Muscle of arm (tissue), 12 donors: ENCODE measurements around the gene EGF. TPM values are rescaled to one million over a fixed set of nuclear protein-coding genes. Genes with fewer than 3 reads are reported as not detected.
"Not testable (repeated sequence)": the region's sequence is repeated elsewhere in the genome, so short reads cannot be mapped to it uniquely, and the experiment has no call there.

Source experiments
- DNase-seq: peaks from one replicate; pipeline ENCODE4 v3.0.0-alpha.2; 2013
- polyA plus RNA-seq, 12 donors: library from polyadenylated mRNA; unstranded; fragments of 120-200 nt; gene quantifications; one replicate each; pipeline ENCODE4 v1.2.1, GENCODE V29; 2013; ENCODE audit not compliant: insufficient read length in 12 of 12

The EGF gene
- polyA plus RNA-seq, 12 donors = 4.9 to 23.0 (median 10.0) TPM; not detected in 1

DNA sequence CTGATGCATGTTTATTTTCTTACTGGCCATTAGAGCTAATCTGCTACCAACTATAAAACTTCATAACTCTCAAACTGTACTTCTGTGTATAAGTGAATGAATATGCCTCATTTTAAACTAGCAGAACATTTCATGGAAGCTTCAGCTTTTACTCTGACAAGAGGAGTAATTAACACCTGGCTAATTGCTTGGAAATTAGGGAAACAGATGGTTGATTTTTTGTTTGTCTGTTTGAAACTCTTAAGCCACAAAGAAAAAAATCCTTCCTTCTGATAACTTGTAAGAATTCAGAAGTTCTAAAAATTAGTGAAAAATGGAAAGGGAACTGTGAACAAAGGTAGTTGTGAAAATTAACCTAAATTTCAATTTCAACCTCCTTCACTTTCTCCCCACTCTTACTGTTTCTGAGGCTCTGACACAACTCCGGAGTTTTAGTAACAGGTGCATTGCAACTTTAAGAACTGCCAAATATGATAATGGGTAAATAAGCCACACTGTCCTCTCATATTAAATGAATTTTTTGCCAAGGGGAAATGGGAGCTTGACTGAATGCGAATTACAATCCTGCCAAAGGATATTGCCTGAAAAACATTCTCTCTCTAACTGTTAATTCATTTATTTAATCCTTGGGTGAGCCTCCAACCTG, 1.0 kb downstream of the EGF start:
- no peak for DNase-seq

DNA sequence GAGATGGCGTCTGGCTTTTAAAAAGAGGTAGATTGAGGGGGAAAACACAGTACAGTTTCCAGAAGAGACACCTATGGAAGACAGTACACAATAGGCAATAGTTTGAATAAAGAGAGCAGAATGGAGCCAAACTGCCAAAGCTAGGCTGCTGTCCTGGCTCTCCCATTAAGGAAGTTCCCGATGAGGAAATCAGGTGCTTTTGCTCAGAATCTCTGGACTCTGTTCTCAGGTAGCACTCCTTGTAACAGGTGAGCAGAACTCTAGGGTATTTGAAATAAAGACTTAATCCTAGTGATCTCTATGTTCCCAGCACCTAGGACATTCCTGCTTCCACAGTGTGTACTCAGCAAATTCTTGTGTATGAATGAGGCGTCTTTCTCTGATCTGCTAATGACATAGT, 1.6 kb downstream of the EGF start:
- DNase-seq = no peak

DNA sequence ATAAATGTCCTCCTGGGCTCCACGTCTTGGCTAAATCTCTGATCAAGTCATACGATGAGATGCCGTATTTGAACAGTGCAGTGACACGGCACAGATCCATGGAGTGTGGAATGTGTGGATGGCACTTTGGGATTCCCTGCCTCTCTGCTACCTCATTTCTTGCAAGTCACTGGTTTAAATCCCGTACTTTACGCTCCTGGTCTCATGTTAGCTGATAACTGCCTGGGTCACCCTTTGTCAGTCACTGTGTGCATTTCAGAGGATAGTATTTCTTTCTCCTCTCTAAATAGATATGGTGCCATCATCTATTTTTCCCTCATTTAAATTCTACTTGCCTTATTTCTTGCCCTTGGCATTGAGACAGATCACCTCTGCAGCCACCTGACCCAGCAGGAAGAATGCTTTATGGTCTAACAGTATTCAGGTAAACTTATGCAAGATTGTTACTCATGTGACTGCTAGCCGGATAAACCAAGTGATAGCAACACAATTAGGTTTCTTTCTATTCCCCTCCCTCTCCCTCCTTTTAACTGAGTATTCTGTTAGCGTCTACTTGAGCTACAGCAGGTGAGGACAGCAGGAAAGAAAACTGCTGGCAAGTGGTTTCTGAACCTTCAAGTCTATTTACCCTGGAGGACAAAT, 2.8 kb downstream of the EGF start:
- no peak for DNase-seq

DNA sequence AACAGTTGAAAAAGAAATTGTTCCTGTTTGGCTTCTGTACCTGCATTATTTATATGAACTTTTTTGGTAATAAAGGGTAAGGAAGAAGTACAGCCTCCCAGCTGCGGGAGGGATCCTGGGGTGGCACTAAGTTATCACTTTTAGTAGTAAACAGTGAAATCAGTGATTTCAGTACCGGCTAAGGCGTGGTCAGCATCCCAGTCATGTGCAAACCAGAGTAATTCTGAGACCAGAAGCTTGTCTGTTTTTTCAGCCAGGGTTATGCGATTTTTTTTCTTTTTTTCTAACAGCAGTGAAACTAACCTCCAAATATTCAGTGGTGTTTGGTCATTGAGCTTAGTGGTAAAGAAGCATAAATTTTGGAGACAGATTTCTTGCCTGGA, 3.3 kb downstream of the EGF start:
- no peak for DNase-seq

DNA sequence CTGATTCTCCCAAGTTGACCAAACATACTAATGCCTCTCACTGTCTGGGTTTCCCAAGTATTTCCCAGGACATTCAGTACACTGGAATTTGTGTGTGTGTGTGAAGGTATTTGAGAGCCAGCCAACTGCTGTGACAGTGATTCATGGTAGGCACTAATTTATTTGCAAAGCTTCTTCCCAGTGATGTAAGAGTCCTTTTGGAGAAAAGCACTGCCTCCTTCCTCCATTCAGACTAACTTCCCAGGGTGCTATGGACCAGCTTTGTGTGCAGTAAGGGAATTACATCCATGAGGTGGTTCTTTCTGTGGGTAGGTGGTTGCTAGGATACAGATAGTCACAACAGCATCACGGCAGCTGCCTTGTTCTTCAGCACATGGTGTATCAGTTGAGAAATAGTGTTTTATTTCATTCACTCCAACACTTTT, 8.7 kb downstream of the EGF start:
- no peak for DNase-seq

DNA sequence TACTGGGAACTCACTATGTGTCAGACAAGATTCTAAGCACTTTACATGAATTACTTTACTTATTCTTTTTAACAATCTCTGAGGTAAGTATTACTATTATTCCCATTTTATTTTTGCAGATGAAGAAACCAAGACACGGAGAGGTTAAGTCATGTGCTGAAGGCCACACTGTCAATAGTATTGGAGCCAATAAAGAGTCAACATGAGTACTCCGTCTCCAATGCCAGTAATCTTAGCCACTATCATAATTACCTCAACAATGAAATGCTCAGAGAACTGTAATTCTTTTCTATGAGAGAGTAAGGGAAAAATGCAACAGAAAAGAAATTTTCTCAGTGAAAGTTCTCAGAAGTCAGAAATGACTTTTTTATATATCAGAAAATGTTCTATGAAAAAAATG, 12.7 kb downstream of the EGF start:
- no peak for DNase-seq

DNA sequence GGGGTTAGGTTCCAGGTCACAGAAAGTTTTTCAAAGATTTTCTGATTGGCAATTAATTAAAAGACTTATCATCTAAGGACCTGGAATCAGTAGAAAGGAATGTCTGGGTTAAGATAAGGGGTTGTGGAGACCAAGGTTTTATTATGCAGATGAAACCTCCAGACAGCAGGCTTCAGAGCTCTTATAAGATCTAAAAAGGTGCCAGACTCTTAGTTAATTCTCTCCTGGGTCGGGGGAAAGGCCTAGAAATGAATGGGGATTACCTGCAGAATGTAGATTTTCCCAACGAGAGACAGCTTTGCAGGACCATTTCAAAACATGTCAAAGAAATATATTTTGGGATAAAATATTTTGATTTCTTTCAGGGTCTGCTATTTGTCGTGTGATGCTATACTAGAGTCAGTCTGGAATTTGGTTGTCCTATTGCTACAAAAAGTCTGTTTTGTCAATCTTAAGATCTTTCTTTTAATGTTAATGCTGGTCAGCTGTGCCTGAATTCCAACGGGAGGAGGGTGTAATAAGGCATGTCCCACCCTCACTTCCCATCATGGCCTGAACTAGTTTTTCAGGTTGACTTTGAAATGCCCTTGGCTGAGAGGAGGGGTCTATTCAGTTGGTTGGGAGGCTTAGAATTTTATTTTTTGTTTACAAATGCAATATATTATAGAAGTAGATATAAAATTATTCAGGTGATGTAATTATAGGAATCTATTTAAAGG, 15.8 kb downstream of the EGF start:
- no peak for DNase-seq

DNA sequence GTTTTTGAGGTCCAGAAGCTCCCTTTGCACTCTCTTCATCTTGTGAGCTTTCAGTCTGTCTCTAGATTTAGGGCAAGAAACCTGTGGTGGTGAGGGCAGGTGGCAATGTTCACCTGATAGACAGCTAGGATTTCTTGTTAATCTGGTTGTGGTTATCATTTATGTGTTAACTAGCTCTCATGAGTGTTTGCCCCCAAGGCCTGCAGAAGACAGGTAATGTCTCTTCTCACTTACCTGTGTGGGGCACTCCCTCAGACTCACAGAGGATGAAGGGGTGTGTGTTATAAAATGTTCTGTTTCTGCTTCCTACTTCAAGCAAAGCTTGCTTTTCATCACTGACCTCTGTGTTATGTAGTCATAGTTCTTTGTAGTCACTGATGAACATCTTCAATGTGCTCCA, 17.8 kb downstream of the EGF start:
- DNase-seq = no peak

DNA sequence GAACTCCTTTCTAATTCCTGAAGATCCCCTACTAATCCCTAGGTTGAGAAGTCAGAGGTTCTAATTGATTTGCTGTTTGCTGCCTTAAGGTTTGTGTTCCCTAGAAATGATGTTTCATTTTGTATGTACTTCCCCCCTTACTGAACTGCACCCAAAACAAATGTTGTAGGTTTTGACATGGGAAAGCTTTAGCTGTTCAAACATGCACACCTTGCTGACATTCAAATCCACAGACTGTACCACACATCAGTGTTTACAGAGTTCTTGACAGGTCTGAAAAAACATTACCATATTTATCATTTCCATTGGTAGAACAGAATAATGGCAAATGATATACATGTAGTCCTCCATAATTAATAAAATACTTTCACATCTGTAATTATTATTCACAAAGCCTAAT, 18.2 kb downstream of the EGF start:
- DNase-seq = no peak

DNA sequence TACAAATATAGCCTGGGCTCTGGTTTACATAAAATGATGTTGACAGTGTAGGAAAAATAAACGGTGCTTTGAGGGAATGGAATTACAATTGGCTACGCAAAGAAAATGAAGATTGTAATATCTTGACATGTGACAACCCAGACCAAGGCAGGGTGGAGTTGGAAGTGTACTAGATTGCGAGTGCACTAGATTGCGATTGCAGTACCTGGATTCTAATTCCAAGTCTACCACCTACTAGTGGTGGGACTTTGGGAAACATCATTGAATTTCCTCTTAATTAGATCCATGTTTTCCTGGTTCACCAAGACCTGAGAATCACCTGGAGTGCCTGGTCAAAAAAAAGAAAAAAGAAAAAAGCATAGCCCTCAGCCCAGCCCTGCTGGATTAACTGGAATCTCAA, 18.6 kb downstream of the EGF start:
- DNase-seq = no peak

DNA sequence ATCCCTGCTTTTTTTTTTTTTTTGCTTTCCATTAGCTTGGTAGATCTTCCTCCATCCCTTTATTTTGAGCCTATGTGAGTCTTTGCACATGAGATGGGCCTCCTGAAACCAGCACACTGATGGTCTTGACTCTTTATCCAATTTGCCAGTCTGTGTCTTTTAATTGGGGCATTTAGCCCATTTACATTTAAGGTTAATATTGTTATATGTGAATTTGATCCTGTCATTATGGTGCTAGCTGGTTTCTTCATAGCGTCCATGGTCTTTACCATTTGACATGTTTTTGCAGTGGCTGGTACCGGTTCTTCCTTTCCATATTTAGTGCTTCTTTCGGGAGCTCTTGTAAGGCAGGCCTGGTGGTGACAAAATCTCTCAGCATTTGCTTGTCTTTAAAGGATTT, 24.7 kb downstream of the EGF start:
- DNase-seq = not testable (repeated sequence)

DNA sequence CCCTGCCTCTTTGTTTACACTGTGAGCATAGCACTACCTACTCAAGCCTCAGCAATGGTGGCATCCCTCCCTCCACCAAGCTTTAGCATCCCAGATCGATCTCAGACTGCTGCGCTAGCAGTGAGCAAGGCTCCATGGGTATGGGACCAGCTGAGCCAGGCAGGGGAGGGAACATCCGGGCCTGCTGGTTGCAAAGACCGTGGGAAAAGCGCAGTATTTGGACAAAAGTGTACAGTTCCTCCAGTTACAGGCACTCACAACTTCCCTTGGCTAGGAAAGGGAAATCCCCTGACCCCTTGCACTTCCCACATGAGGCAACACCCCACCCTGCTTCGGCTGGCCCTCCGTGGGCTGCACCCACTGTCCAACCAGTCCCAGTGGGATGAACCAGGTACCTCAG, 26.5 kb downstream of the EGF start:
- DNase-seq = no peak

DNA sequence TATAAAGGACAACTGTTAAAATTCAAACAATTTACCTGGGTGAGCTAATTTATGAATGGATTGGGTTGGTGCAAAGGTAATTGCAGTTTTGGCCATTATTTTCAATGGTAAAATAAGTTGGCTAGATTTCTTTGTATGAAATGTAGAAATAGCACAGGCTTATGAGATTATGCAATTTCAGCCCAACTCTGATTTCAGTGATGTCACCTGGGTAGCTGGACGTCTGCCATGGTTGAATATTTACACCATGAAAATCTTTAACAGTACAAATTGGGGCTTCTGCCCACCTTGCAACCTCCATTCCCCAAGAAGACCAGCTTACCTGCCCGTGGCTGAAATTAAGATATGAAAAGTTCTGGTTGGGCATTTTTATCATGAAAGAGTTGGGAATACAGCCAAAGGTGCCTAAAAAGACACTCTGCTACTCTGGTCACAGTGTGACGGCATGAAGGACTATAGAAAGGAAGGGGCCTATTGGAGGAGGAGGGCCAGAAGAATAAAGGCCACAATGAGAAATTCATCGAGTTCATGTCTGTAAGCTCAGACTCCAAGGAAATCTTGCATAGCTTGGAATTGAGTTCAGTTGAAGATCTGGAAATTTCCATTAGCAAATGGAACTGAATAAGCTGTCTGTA, 29.7 kb downstream of the EGF start:
- DNase-seq = no peak

DNA sequence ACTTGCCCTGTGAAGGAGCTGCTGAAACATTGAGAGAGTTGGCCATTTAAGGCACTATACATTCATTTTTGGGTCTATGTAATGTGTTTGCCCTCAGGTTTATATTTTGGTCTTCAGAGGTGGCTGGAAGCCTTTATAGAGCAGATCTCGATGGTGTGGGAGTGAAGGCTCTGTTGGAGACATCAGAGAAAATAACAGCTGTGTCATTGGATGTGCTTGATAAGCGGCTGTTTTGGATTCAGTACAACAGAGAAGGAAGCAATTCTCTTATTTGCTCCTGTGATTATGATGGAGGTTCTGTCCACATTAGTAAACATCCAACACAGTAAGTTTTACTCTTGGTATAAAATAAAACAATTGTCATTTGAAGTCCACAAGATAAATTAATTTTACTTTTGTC, 31.1 kb downstream of the EGF start:
- no peak for DNase-seq

DNA sequence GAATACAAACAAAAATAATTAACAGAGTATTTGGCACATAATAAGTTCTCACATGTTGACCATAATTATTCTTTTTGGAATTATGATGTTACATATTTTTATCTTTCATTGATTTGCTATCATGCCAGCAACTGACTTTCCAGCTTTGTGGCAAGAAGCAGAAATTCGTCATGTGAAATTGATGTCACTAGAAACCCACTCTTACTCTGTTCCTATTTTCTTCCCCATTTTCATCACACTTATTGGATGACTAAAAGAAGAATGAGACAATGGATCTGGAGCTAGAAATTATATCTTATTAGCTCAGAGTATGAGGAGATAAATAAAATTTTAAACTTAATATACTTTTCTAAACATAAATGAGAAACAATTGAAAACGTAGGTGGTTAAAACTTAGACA, 31.9 kb downstream of the EGF start:
- no peak for DNase-seq

DNA sequence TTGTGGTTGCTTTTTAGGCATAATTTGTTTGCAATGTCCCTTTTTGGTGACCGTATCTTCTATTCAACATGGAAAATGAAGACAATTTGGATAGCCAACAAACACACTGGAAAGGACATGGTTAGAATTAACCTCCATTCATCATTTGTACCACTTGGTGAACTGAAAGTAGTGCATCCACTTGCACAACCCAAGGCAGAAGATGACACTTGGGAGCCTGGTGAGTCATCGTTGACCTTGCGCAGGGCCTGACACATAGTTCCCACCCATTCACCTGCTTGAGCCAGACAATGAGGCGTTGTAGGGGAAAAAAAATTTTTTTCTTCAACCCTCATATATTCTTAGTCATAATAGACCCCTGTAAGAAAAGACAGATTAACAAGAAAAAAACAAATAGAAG, 32.4 kb downstream of the EGF start:
- DNase-seq = no peak

DNA sequence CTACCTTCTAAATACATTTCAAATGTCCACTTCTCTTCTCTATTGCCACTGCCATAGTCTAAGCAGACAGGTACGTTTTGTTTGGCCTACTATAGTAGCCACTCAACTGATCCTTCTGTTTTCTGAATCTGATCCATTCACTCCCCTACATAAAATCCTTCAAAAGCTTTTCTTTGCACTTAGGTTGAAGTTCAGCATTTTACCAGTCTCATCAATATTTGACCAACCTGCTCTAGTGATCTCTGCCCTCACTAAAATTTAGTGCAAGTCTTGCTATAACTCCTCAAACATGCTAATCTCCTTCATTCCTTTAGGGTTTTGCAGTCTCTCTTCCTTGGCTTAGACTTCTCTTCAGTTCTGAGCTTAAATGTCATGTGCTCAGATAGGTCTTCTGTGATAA, 33.4 kb downstream of the EGF start:
- no peak for DNase-seq

DNA sequence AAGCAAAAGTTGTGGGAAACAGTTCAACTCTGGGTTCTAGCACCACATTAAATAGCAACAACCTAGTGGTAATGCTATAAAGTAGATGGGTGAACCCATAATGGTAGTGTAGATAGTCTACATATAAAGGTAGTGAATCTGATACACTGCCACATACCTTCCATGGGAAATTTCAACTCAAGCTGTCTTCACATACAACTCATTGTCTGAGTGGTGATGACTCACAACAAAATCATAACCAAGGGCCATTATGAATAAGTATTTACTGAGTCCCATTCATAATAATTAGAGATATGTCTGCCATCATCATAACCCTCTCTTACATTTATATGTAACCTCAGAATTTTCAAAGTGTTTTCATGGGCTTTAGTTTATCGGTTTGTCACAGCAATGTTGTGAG, 34.8 kb downstream of the EGF start:
- DNase-seq = no peak

DNA sequence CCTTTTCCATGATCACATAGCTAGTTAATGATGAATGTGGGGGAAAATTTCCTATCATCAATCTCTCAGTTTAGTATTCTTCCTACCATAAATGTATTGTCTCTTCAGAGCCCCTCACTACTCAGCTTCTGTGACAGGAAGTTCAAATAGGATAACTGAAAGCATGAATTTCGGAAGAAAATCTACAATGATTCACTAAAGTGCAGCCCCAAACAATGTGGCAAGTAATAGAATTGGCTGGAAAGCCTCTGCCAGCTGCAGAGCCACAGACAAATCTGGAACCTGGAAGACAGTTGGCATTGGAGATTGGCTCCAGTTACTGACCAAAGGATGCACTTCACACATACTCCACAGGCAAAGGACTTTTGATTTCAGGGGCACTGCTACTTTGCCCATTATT, 35.2 kb downstream of the EGF start:
- no peak for DNase-seq

DNA sequence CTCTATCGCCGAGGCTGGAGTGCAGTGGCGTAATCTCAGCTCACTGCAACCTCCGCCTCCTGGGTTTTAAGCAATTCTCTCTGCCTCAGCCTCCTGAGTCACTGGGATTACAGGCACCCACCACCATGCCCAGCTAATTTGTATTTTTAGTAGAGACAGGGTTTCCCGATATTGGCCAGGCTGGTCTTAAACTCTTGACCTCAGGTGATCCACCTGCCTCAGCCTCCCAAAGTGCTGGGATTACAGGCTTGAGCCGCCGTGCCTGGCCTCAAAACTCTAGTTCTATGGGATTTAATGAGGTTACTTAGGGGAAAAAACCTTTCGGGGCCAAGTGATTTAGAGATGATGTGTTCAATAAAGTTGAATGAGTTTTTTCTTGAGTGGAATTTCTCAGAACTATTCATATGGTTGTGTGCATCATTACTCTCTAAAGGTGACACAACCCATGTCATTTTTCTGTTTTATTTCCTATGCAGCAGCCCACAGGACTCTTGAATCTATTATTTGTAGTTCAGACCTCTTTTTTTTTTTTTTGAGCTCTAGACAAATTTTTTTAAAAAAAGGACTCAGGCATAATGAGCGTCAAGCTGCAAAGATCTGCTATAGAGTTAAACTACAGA, 36.5 kb downstream of the EGF start:
- DNase-seq = not testable (repeated sequence)

DNA sequence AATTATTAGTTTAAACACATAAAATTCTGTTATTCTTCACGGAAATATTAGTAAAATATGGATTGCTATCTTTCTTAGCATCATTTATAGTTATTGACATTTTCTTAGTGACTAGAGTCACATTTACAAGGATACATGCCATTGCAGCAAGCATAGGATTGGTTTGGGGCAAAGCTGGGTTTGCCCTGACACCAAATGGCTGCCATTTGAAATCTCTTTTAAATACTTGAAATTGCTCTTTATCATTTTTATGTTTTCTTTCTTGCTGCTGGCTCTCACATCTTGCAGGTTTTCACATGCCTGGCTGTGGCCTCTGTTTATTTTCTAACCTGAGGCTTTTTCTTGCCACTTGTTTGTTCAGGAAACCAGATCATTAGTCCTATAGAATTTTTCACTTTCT, 39.9 kb downstream of the EGF start:
- no peak for DNase-seq

DNA sequence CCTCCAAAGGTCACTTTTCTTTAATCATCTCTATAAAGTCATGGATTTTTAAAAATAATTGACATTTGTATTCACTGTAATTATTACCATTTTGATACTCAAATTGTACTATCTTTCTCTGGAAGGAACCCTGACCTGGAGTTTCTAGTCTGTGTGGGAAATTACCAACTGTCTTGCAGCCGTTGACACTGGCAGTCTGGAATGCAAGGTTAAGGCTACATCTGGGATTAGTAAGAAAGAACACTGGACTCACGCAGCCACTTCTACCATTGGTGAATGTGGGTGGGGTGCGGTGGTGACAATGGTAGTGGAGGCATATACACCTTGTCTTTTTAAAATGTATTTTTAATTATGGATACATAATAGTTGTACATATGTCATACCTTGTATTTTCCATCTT, 40.9 kb downstream of the EGF start:
- no peak for DNase-seq

DNA sequence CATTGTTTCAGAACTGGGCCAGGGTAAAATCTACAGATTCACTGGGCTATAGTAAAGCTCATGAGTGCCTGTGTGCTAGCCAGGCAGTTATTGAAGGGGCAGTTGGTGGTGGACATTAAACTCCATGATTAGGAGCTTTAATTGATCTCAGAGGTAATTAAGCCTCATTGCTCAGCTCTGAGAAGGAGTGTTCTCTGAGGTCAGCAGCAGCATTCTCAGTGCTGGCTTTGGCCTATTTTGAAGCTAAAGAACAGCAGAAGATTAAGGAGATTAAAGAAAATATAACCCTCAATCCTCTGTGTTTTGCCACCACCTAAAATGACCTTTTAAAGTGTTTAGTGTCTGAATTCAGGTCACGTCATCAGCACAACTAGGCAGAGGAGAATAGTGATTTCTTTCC, 42.5 kb downstream of the EGF start:
- DNase-seq = no peak
